ENCODE results near the gene ADAMTS2. TPM values are rescaled to one million over a fixed set of nuclear protein-coding genes. Genes with fewer than 3 reads are reported as not detected.

ADAMTS2 gene
- total and polyA plus RNA-seq, 7 experiments from 2014 or later = not detected

GRCh38 chr5:179171816-179172745 lies 173.2 kb downstream of the ADAMTS2 start:
- peaks cover 0 to 7% (median 4%) of the 10 kb centered on the region in 7 donors for H3K4me1 Mint-ChIP-seq
- Histone ChIP-seq H3K36me3 (ENCODE audit: control insufficient read depth in 2 of 3, insufficient read depth in 3 of 3, low read length in 3 of 3) (no peaks in the 10 kb centered on the region), H3K27ac (ENCODE audit: low read depth, low read length) (no peak overlapping the region), H3K27me3 (ENCODE audit: control insufficient read depth in 2 of 2, insufficient read depth in 2 of 2, low read length in 2 of 2) (no peaks in the 10 kb centered on the region), H3K4me3 (ENCODE audit: low read length) (no peak overlapping the region), H3K9me3 (ENCODE audit: control insufficient read depth in 2 of 3, low read length in 3 of 3) (no peaks in the 10 kb centered on the region), H3K4me1 (ENCODE audit: control insufficient read depth in 2 of 2, insufficient read depth in 2 of 2, low read length in 2 of 2) (no peaks in the 10 kb centered on the region)
- H3K36me3 Mint-ChIP-seq = no peaks in the 10 kb centered on the region
- H3K27ac Mint-ChIP-seq = no peak overlapping the region
- peaks cover 0 to 4% (median 0%) of the 10 kb centered on the region in 11 donors for H3K9me3 Mint-ChIP-seq
- H3K4me3 Mint-ChIP-seq = no peak overlapping the region
- POLR2A ChIA-PET = no interaction called here
- CTCF ChIA-PET = interaction anchor here (0.8 kb wide), 1 partner anchor 321 kb away, joined by 3 read pairs; no protein-coding TSS in a partner anchor
- H3K27me3 Mint-ChIP-seq = peaks cover 0 to 15% (median 5%) of the 10 kb centered on the region in 5 donors
- intact Hi-C loops (cut with micrococcal nuclease) = no loop called here
- DNase-seq = no peak
- ATAC-seq = no peak

GRCh38 chr5:179171251-179171815 lies 173.9 kb downstream of the ADAMTS2 start:
- ATAC-seq = no peak
- peaks cover 0 to 8% (median 4%) of the 10 kb centered on the region in 5 donors for H3K27me3 Mint-ChIP-seq
- H3K4me1 Mint-ChIP-seq = peaks cover 0 to 7% (median 4%) of the 10 kb centered on the region in 7 donors
- H3K36me3 ChIP-seq (ENCODE audit: control insufficient read depth in 2 of 3, insufficient read depth in 3 of 3, low read length in 3 of 3) = no peaks in the 10 kb centered on the region
- H3K4me3 Mint-ChIP-seq = no peak overlapping the region
- ChIA-PET CTCF (no interaction called here), POLR2A (no interaction called here)
- H3K27ac Mint-ChIP-seq = no peak overlapping the region
- no peaks in the 10 kb centered on the region for H3K9me3 ChIP-seq (ENCODE audit: control insufficient read depth in 2 of 3, low read length in 3 of 3)
- no peaks in the 10 kb centered on the region for H3K36me3 Mint-ChIP-seq
- intact Hi-C loops (cut with micrococcal nuclease) = no loop called here
- no peaks in the 10 kb centered on the region for H3K27me3 ChIP-seq (ENCODE audit: control insufficient read depth in 2 of 2, insufficient read depth in 2 of 2, low read length in 2 of 2)
- H3K9me3 Mint-ChIP-seq = peaks cover 0 to 4% (median 0%) of the 10 kb centered on the region in 11 donors
- no peaks in the 10 kb centered on the region for H3K4me1 ChIP-seq (ENCODE audit: control insufficient read depth in 2 of 2, insufficient read depth in 2 of 2, low read length in 2 of 2)
- H3K27ac ChIP-seq (ENCODE audit: low read depth, low read length) = no peak overlapping the region
- no peak for DNase-seq
- H3K4me3 ChIP-seq (ENCODE audit: low read length) = no peak overlapping the region

- H3K4me1 Mint-ChIP-seq = peaks cover 0 to 7% (median 4%) of the 10 kb centered on the region in 7 donors
- H3K9me3 ChIP-seq (ENCODE audit: control insufficient read depth in 2 of 3, low read length in 3 of 3) = no peaks in the 10 kb centered on the region
- POLR2A ChIA-PET = no interaction called here
- no peaks in the 10 kb centered on the region for H3K4me1 ChIP-seq (ENCODE audit: control insufficient read depth in 2 of 2, insufficient read depth in 2 of 2, low read length in 2 of 2)
- H3K27me3 ChIP-seq (ENCODE audit: control insufficient read depth in 2 of 2, insufficient read depth in 2 of 2, low read length in 2 of 2) = no peaks in the 10 kb centered on the region
- CTCF ChIA-PET = no interaction called here
- no peak overlapping the region for H3K27ac Mint-ChIP-seq
- H3K36me3 ChIP-seq (ENCODE audit: control insufficient read depth in 2 of 3, insufficient read depth in 3 of 3, low read length in 3 of 3) = no peaks in the 10 kb centered on the region
- no peak overlapping the region for H3K4me3 Mint-ChIP-seq
- H3K9me3 Mint-ChIP-seq = peaks cover 0 to 4% (median 0%) of the 10 kb centered on the region in 11 donors
- intact Hi-C loops (cut with micrococcal nuclease) = no loop called here
- no peaks in the 10 kb centered on the region for H3K36me3 Mint-ChIP-seq
- no peak overlapping the region for H3K4me3 ChIP-seq (ENCODE audit: low read length)
- H3K27me3 Mint-ChIP-seq = peaks cover 0 to 5% (median 4%) of the 10 kb centered on the region in 5 donors
- ATAC-seq (no peak), DNase-seq (no peak)
- H3K27ac ChIP-seq (ENCODE audit: low read depth, low read length) = no peak overlapping the region
These were observed 174.7 kb downstream of the ADAMTS2 start for GRCh38 chr5:179170606-179171005.

GRCh38 chr5:179169836-179170235 lies 175.4 kb downstream of the ADAMTS2 start:
- no peak overlapping the region for H3K27ac ChIP-seq (ENCODE audit: low read depth, low read length)
- Mint-ChIP-seq H3K4me3 (peak overlapping the region in 1 of 10 donors; percentile 33), H3K27me3 (peaks cover 0 to 5% (median 4%) of the 10 kb centered on the region in 5 donors)

GRCh38 chr5:179168664-179169063 lies 176.6 kb downstream of the ADAMTS2 start:
- Mint-ChIP-seq H3K27me3 (peaks cover 0 to 5% (median 4%) of the 10 kb centered on the region in 5 donors), H3K4me3 (peak overlapping the region in 1 of 10 donors; percentile 52), H3K27ac (no peak overlapping the region), H3K9me3 (peaks cover 0 to 4% (median 0%) of the 10 kb centered on the region in 11 donors), H3K4me1 (peaks cover 0 to 7% (median 4%) of the 10 kb centered on the region in 7 donors), H3K36me3 (no peaks in the 10 kb centered on the region)
- ATAC-seq (no peak), DNase-seq (no peak)
- no peaks in the 10 kb centered on the region for H3K9me3 ChIP-seq (ENCODE audit: control insufficient read depth in 2 of 3, low read length in 3 of 3)
- intact Hi-C loops (cut with micrococcal nuclease) = loop anchor here in 1 of 2 donors (5.0 kb wide), 1 partner anchor 924 kb away; no protein-coding TSS in a partner anchor
- H3K27me3 ChIP-seq (ENCODE audit: control insufficient read depth in 2 of 2, insufficient read depth in 2 of 2, low read length in 2 of 2) = no peaks in the 10 kb centered on the region
- CTCF ChIA-PET = no interaction called here
- H3K4me3 ChIP-seq (ENCODE audit: low read length) = no peak overlapping the region
- no peaks in the 10 kb centered on the region for H3K36me3 ChIP-seq (ENCODE audit: control insufficient read depth in 2 of 3, insufficient read depth in 3 of 3, low read length in 3 of 3)
- no peaks in the 10 kb centered on the region for H3K4me1 ChIP-seq (ENCODE audit: control insufficient read depth in 2 of 2, insufficient read depth in 2 of 2, low read length in 2 of 2)
- no peak overlapping the region for H3K27ac ChIP-seq (ENCODE audit: low read depth, low read length)
- POLR2A ChIA-PET = no interaction called here

More at GRCh38 chr5:179169836-179170235, 175.4 kb downstream of the ADAMTS2 start:
- peaks cover 0 to 4% (median 0%) of the 10 kb centered on the region in 11 donors for H3K9me3 Mint-ChIP-seq
- CTCF ChIA-PET = no interaction called here
- Histone ChIP-seq H3K4me1 (ENCODE audit: control insufficient read depth in 2 of 2, insufficient read depth in 2 of 2, low read length in 2 of 2) (no peaks in the 10 kb centered on the region), H3K9me3 (ENCODE audit: control insufficient read depth in 2 of 3, low read length in 3 of 3) (no peaks in the 10 kb centered on the region), H3K4me3 (ENCODE audit: low read length) (no peak overlapping the region), H3K36me3 (ENCODE audit: control insufficient read depth in 2 of 3, insufficient read depth in 3 of 3, low read length in 3 of 3) (no peaks in the 10 kb centered on the region), H3K27me3 (ENCODE audit: control insufficient read depth in 2 of 2, insufficient read depth in 2 of 2, low read length in 2 of 2) (no peaks in the 10 kb centered on the region)
- no peaks in the 10 kb centered on the region for H3K36me3 Mint-ChIP-seq
- DNase-seq (no peak), ATAC-seq (no peak)
- intact Hi-C loops (cut with micrococcal nuclease) = loop anchor here in 1 of 2 donors (5.0 kb wide), 1 partner anchor 922 kb away; no protein-coding TSS in a partner anchor
- no peak overlapping the region for H3K27ac Mint-ChIP-seq
- H3K4me1 Mint-ChIP-seq = peaks cover 0 to 7% (median 4%) of the 10 kb centered on the region in 7 donors
- POLR2A ChIA-PET = no interaction called here

GRCh38 chr5:179167871-179168451 lies 177.3 kb downstream of the ADAMTS2 start:
- H3K27me3 ChIP-seq (ENCODE audit: control insufficient read depth in 2 of 2, insufficient read depth in 2 of 2, low read length in 2 of 2) = no peaks in the 10 kb centered on the region
- no peaks in the 10 kb centered on the region for H3K4me1 ChIP-seq (ENCODE audit: control insufficient read depth in 2 of 2, insufficient read depth in 2 of 2, low read length in 2 of 2)
- DNase-seq (no peak), ATAC-seq (no peak)
- no peak overlapping the region for H3K4me3 ChIP-seq (ENCODE audit: low read length)
- CTCF ChIA-PET = interaction anchor here (1.0 kb wide), 1 partner anchor 323 kb away, joined by 4 read pairs; no protein-coding TSS in a partner anchor
- Mint-ChIP-seq H3K27me3 (peaks cover 0 to 5% (median 4%) of the 10 kb centered on the region in 5 donors), H3K36me3 (no peaks in the 10 kb centered on the region), H3K4me1 (peaks cover 0 to 7% (median 4%) of the 10 kb centered on the region in 7 donors), H3K4me3 (peak overlapping the region in 9 of 10 donors; percentile 20 to 73 (median 48)), H3K9me3 (peaks cover 0 to 4% (median 0%) of the 10 kb centered on the region in 11 donors), H3K27ac (no peak overlapping the region)
- no peaks in the 10 kb centered on the region for H3K36me3 ChIP-seq (ENCODE audit: control insufficient read depth in 2 of 3, insufficient read depth in 3 of 3, low read length in 3 of 3)
- no peak overlapping the region for H3K27ac ChIP-seq (ENCODE audit: low read depth, low read length)
- intact Hi-C loops (cut with micrococcal nuclease) = loop anchor here (1.0 to 5.0 kb wide), 4 partner anchors 145 to 924 kb away; partner anchors contain the start of gene ZNF879 (in 1 of the 2)
- POLR2A ChIA-PET = no interaction called here
- H3K9me3 ChIP-seq (ENCODE audit: control insufficient read depth in 2 of 3, low read length in 3 of 3) = no peaks in the 10 kb centered on the region

All from naive thymus-derived CD4-positive, alpha-beta T cell (primary cell).